Common myeloid progenitor, CD34-positive (primary cell): Measurements from ENCODE around the gene CIAO3.
"Not testable (repeated sequence)": the region's sequence is repeated elsewhere in the genome, so short reads cannot be mapped to it uniquely, and the experiment has no call there.

Experiments used
- CTCF ChIA-PET: fragments of 350-600 bp; sonication (Branson Sonifier 250); formaldehyde crosslinking; loops from one replicate; lab custom pipeline; 2021; ENCODE audit warnings: antibody characterized with exemption; lab: Charles Lee
- POLR2A ChIA-PET: fragments of 350-600 bp; sonication (Branson Sonifier 250); formaldehyde crosslinking; loops from one replicate; lab custom pipeline; 2021; ENCODE audit warnings: antibody characterized with exemption; lab: Charles Lee
- DNase-seq, 3 donors: peaks; one replicate each; pipeline versions ENCODE4 v3.0.0 to v3.0.0-alpha.2; 2013
- H3K27ac ChIP-seq, 2 experiments: 1 replicate in 1 of 2; 2 replicates in 1 of 2; pipeline ENCODE4 v1.7.0; 2013; ENCODE audit warnings: inconsistent platforms in 2 of 2, low read length in 2 of 2, mild to moderate bottlenecking in 2 of 2, low read depth in 1 of 2, moderate library complexity in 1 of 2; ENCODE audit not compliant: severe bottlenecking in 2 of 2, insufficient read depth in 1 of 2, poor library complexity in 1 of 2
- H3K27me3 ChIP-seq, 5 experiments: replicated peaks in 2 of 5; 1 replicate in 3 of 5; 2 replicates in 2 of 5; pipeline versions ENCODE4 v1.6.1 to v1.7.0; 2013; ENCODE audit warnings: low read length in 4 of 5, mild to moderate bottlenecking in 2 of 5, moderate library complexity in 2 of 5, inconsistent platforms in 1 of 5; ENCODE audit not compliant: insufficient read depth in 5 of 5, control insufficient read depth in 4 of 5
- H3K36me3 ChIP-seq, 4 experiments: 1 replicate in 2 of 4; 2 replicates in 2 of 4; pipeline versions ENCODE4 v1.6.1 to v1.7.0; 2013; ENCODE audit warnings: low read length in 3 of 4, control low read depth in 1 of 4, mild to moderate bottlenecking in 1 of 4; ENCODE audit not compliant: control insufficient read depth in 4 of 4, insufficient read depth in 4 of 4
- H3K4me1 ChIP-seq, 4 experiments: 1 replicate in 3 of 4; 2 replicates in 1 of 4; pipeline versions ENCODE4 v1.6.1 to v1.7.1; 2013; ENCODE audit warnings: low read length in 3 of 4, mild to moderate bottlenecking in 3 of 4, control low read depth in 1 of 4, inconsistent platforms in 1 of 4, moderate library complexity in 1 of 4; ENCODE audit not compliant: control insufficient read depth in 4 of 4, insufficient read depth in 4 of 4; ENCODE audit errors: control extremely low read depth in 1 of 4
- H3K4me3 ChIP-seq, 7 experiments: 1 replicate in 4 of 7; 2 replicates in 3 of 7; pipeline versions ENCODE4 v1.5.1 to v1.7.0; 2013; ENCODE audit warnings: mild to moderate bottlenecking in 7 of 7, low read length in 6 of 7, moderate library complexity in 6 of 7, inconsistent platforms in 2 of 7, low read depth in 2 of 7, control low read depth in 1 of 7; ENCODE audit not compliant: insufficient read depth in 4 of 7, control insufficient read depth in 1 of 7; ENCODE audit errors: extremely low read depth in 1 of 7
- H3K9me3 ChIP-seq, 5 experiments: 1 replicate in 4 of 5; 2 replicates in 1 of 5; pipeline versions ENCODE4 v1.6.1 to v1.7.1; 2013; ENCODE audit warnings: low read length in 4 of 5, mild to moderate bottlenecking in 2 of 5, inconsistent platforms in 1 of 5, low read depth in 1 of 5, moderate library complexity in 1 of 5; ENCODE audit not compliant: control insufficient read depth in 4 of 5, insufficient read depth in 2 of 5; ENCODE audit errors: control extremely low read depth in 1 of 5
- WGBS: methylation state at CpG from one replicate; pipeline ENCODE4 v1.1.5; 2013; ENCODE audit not compliant: insufficient coverage; 5-methylcytosine and 5-hydroxymethylcytosine counted together

Gene CIAO3

DNA sequence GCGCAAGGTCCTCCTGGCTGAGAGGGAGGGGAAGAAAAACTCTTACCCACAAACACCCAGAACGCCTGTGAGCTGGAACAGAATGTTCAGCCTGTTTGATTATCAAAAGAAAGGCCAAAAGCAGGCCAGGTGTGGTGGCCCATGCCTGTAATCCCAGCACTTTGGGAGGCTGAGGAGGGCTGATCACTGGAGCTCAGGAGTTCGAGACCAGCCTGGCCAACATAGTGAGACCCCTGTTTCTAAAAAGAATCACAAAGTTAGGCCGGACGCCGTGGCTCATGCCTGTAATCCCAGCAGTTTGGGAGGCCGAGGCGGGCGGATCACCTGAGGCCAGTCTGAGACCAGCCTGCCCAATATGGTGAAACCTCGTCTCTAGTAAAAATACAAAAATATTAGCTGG, 35.5 kb upstream of the CIAO3 start:
- H3K36me3 ChIP-seq, H3K27ac ChIP-seq, H3K4me3 ChIP-seq, H3K4me1 ChIP-seq, POLR2A ChIA-PET, DNase-seq, H3K9me3 ChIP-seq: not testable (repeated sequence)
- WGBS = 97% methylated on average over 8 of the region's 10 CpGs
- CTCF ChIA-PET = interaction anchor here (1.5 kb wide), 1 partner anchor 9 kb away, joined by 3 read pairs; no protein-coding TSS in a partner anchor
- peaks cover 0 to 14% (median 3%) of the 10 kb centered on the region in 5 experiments for H3K27me3 ChIP-seq

DNA sequence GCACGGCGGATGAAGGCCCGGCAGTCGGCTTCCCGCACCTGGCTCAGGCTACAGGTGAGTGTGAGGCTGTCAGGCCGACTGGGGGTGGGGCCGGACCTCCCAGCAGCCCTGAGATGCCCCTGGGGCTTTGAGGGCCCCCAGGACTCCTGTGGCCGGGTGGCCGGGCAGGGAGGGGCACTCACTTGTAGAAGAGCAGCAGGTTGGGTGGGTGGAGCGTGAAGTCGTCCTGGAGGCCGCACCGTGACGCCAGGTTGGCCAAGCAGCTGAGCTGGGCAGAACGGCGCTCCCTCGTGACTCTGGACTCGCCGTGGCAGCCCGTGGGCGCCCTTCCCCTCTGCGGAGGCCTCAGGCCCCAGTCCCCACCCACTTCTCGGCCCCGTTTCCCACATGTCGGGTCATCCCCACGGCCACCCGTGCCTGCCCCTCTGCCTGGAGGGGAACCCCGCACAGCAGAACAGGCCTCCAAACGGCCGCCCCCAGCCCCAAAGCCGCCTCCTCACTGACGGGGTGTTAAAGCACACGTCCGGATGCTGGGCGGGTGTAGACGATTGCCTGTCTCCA, 34.5 kb upstream of the CIAO3 start:
- ChIA-PET CTCF (no interaction called here), POLR2A (interaction anchor here (0.6 kb wide), 1 partner anchor 69 kb away, joined by 3 read pairs; no protein-coding TSS in a partner anchor)
- no peak overlapping the region for H3K4me3 ChIP-seq
- no peaks in the 10 kb centered on the region for H3K9me3 ChIP-seq
- peaks cover 0 to 7% (median 3%) of the 10 kb centered on the region in 4 experiments for H3K4me1 ChIP-seq
- H3K36me3 ChIP-seq = no peaks in the 10 kb centered on the region
- H3K27me3 ChIP-seq = peaks cover 0 to 10% (median 3%) of the 10 kb centered on the region in 5 experiments
- DNase-seq = no peak
- 92% methylated on average over 25 of the region's 36 CpGs for WGBS
- H3K27ac ChIP-seq = no peak overlapping the region

GRCh38 chr16:774086-775001, 33.5 kb upstream of the CIAO3 start:
- H3K27ac ChIP-seq = no peak overlapping the region
- CTCF ChIA-PET = no interaction called here
- DNase-seq = no peak
- no peaks in the 10 kb centered on the region for H3K36me3 ChIP-seq
- POLR2A ChIA-PET = no interaction called here
- peaks cover 0 to 7% (median 3%) of the 10 kb centered on the region in 5 experiments for H3K27me3 ChIP-seq
- H3K4me3 ChIP-seq = no peak overlapping the region
- H3K4me1 ChIP-seq = peaks cover 0 to 8% (median 5%) of the 10 kb centered on the region in 4 experiments
- whole genome bisulfite sequencing = 92% methylated on average over 32 of the region's 46 CpGs
- no peaks in the 10 kb centered on the region for H3K9me3 ChIP-seq

- no peak for DNase-seq
- H3K36me3 ChIP-seq = no peaks in the 10 kb centered on the region
- no peak overlapping the region for H3K27ac ChIP-seq
- ChIA-PET CTCF (interaction anchor here (0.9 to 1.6 kb wide), 3 partner anchors 12 to 27 kb away, joined by 3 to 4 read pairs (median 3); no protein-coding TSS in a partner anchor), POLR2A (no interaction called here)
- no peaks in the 10 kb centered on the region for H3K9me3 ChIP-seq
- peaks cover 0 to 9% (median 4%) of the 10 kb centered on the region in 4 experiments for H3K4me1 ChIP-seq
- WGBS = 97% methylated on average over 8 of the region's 18 CpGs
- H3K27me3 ChIP-seq = peaks cover 0 to 2% (median 0%) of the 10 kb centered on the region in 5 experiments
- H3K4me3 ChIP-seq = no peak overlapping the region
Measured at GRCh38 chr16:772959-773358, 32.2 kb upstream of the CIAO3 start.

DNA sequence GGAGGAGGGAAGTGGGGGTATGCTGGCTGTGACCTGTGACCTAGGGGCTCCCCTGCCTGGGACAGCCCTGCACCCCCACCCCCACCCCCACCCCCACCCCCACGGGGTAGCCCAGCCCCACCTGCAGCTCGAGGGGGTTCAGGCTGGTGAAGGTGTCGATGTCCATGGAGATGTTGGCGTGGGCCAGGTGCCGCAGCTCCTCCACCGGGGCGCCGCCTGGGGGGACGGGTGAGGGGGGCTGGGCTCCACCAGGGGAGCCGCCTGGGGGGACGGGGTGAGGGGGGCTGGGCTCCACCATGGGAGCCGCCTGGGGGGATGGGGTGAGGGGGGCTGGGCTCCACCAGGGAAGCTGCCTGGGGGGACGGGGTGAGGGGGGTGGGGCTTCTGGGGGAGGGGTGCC, 29.6 kb upstream of the CIAO3 start:
- Histone ChIP-seq H3K4me1 (peaks cover 0 to 11% (median 0%) of the 10 kb centered on the region in 4 experiments), H3K27me3 (no peaks in the 10 kb centered on the region), H3K9me3 (no peaks in the 10 kb centered on the region), H3K36me3 (no peaks in the 10 kb centered on the region), H3K4me3 (no peak overlapping the region), H3K27ac (no peak overlapping the region)
- WGBS = no CpG with 5 or more reads among the region's 13 CpGs
- ChIA-PET CTCF (interaction anchor here (1.2 to 1.3 kb wide), 2 partner anchors 11 to 14 kb away, joined by 3 to 8 read pairs; no protein-coding TSS in a partner anchor), POLR2A (no interaction called here)
- DNase-seq = no peak

DNA sequence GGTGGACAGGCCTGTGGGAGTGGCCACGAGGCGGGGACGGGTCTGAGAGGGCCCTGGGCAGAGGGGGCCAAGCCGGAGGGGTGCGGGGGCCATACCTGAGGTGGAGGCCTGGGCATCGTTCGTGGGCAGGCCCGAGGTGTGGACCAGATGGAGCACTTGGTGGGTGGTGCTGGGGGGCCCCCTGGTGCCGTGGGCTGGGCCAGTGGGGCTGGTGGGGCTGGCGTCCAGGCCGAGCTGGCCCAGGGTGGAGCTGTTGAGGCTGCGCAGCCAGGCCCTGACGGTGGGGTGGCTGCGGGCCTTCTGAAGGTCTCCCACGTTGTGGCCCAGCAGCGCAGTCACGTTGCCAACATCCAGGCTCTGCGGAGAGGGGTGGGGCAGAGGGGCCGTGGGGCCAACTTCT, 29.1 kb upstream of the CIAO3 start:
- CTCF ChIA-PET = interaction anchor here (1.2 kb wide), 1 partner anchor 10 kb away, joined by 3 read pairs; no protein-coding TSS in a partner anchor
- Histone ChIP-seq H3K27ac (no peak overlapping the region), H3K9me3 (no peaks in the 10 kb centered on the region), H3K36me3 (no peaks in the 10 kb centered on the region), H3K4me3 (no peak overlapping the region), H3K4me1 (peaks cover 0 to 11% (median 0%) of the 10 kb centered on the region in 4 experiments), H3K27me3 (no peaks in the 10 kb centered on the region)
- POLR2A ChIA-PET = no interaction called here
- no peak for DNase-seq
- WGBS = 93% methylated on average over 13 of the region's 19 CpGs
